HEK293T (cell line): ENCODE results near the gene NMUR1.

Source experiments
- CTCF ChIA-PET: fragments of 350-600 bp; formaldehyde crosslinking; extraction: SDS; loops from one replicate; lab custom pipeline; 2021; ENCODE audit warnings: antibody characterized with exemption, inconsistent platforms; lab: Yijun Ruan, JAX
- POLR2A ChIA-PET: fragments of 350-600 bp; formaldehyde crosslinking; extraction: SDS; loops from one replicate; lab custom pipeline; 2020; ENCODE audit warnings: antibody characterized with exemption, inconsistent platforms; lab: Yijun Ruan, JAX
- DNase-seq: peaks from one replicate; pipeline ENCODE4 v3.0.0; 2012; ENCODE audit warnings: mixed read lengths; ENCODE audit errors: extremely low spot score
- ARNT ChIP-seq: fragments of 450-650 bp; IDR thresholded peaks from 2 replicates; pipeline ENCODE4 v1.6.1; 2017; ENCODE audit warnings: mild to moderate bottlenecking
- CTBP1 ChIP-seq: fragments of 450-650 bp; IDR thresholded peaks from 2 replicates; pipeline ENCODE4 v1.6.1; 2016; ENCODE audit warnings: borderline replicate concordance
- ELF4 ChIP-seq: fragments of 450-650 bp; IDR thresholded peaks from 2 replicates; pipeline ENCODE4 v1.6.1; 2017; ENCODE audit warnings: antibody characterized with exemption
- FOXA1 ChIP-seq: fragments of 450-650 bp; IDR thresholded peaks from 2 replicates; pipeline ENCODE4 v1.6.1; 2016; ENCODE audit warnings: mild to moderate bottlenecking
- FOXK2 ChIP-seq: fragments of 450-650 bp; IDR thresholded peaks from 2 replicates; pipeline ENCODE4 v1.6.1; 2016; ENCODE audit warnings: mild to moderate bottlenecking
- FOXM1 ChIP-seq: fragments of 450-650 bp; IDR thresholded peaks from 2 replicates; pipeline ENCODE4 v1.6.1; 2017; ENCODE audit warnings: mild to moderate bottlenecking, borderline replicate concordance
- HDGF ChIP-seq: fragments of 450-650 bp; IDR thresholded peaks from 2 replicates; pipeline ENCODE4 v1.6.1; 2017; ENCODE audit warnings: antibody characterized with exemption, borderline replicate concordance
- L3MBTL2 ChIP-seq: fragments of 450-650 bp; conservative IDR thresholded peaks from 2 replicates; pipeline ENCODE4 v1.6.1; 2016; ENCODE audit warnings: mild to moderate bottlenecking
- LEF1 ChIP-seq: fragments of 450-650 bp; IDR thresholded peaks from 2 replicates; pipeline ENCODE4 v1.6.1; 2017; ENCODE audit warnings: mild to moderate bottlenecking, borderline replicate concordance
- NFRKB ChIP-seq: fragments of 450-650 bp; IDR thresholded peaks from 2 replicates; pipeline ENCODE4 v1.6.1; 2016; ENCODE audit warnings: mild to moderate bottlenecking, moderate library complexity
- SP1 ChIP-seq: fragments of 450-650 bp; IDR thresholded peaks from 2 replicates; pipeline ENCODE4 v1.6.1; 2017
- SUZ12 ChIP-seq: fragments of 450-650 bp; IDR thresholded peaks from 2 replicates; pipeline ENCODE4 v1.6.1; 2016; ENCODE audit warnings: mild to moderate bottlenecking
- TARDBP ChIP-seq: fragments of 450-650 bp; IDR thresholded peaks from 2 replicates; pipeline ENCODE4 v1.6.1; 2016
- ZNF384 ChIP-seq: fragments of 450-650 bp; IDR thresholded peaks from 2 replicates; pipeline ENCODE4 v1.6.1; 2016
- TF ChIP-seq, protein P1 (sequence below): fragments of 450-650 bp; IDR thresholded peaks from 2 replicates; pipeline ENCODE4 v1.6.1; 2016

The NMUR1 gene

DNA sequence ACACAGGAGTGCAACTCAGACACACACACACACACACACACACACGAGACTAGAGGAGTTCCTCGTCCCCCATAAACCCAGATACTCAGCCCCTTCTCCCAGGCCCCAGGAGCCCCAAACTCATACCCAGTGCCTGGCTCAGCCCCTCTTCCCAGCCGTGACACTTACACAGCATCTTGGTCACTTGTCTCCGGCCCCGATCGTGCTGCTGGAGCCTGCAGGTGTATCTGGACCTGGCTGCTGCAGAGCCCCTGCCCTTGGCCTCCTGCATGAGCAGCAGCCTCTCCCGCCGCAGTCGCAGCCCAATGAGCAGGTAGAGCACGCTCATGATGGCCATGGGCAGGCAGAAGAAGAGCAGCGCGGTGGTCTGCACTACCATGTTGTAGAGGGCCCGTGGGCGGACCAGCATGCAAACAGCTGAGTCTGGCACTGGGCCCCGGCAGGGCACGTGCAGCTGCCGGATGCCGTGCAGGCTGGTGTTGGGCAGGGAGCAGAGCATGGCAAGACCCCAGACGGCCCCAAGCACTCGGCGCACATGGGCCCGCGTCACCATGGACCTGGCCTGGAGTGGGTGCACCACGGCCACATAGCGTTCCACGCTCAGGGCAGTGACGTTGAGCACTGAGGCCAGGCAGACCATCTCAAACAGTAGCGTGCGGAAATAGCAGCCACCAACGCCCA is 2.1 kb downstream of the NMUR1 start:
- no peak for DNase-seq
- TF ChIP-seq, protein P1, sequence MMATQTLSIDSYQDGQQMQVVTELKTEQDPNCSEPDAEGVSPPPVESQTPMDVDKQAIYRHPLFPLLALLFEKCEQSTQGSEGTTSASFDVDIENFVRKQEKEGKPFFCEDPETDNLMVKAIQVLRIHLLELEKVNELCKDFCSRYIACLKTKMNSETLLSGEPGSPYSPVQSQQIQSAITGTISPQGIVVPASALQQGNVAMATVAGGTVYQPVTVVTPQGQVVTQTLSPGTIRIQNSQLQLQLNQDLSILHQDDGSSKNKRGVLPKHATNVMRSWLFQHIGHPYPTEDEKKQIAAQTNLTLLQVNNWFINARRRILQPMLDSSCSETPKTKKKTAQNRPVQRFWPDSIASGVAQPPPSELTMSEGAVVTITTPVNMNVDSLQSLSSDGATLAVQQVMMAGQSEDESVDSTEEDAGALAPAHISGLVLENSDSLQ = no peak
- POLR2A ChIA-PET = no interaction called here
- CTCF ChIA-PET = interaction anchor here (1.3 kb wide), 1 partner anchor 35 kb away, joined by 3 read pairs; no protein-coding TSS in a partner anchor

DNA sequence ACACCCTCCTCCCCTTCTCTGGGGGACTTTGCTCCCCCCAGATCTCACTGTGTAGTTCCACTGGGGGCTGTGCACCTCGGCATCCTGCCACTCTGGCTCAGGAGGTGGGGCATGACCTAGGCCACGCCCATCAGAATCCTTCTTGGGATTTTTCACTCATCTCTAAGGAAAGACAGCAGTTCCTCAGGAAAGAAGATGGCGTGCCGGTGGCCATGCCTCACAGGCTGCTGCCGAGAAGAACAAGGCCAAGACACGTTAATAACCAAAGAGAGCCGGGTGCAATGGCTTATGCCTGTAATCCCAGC is 3.2 kb downstream of the NMUR1 start:
- CTCF ChIA-PET = interaction anchor here (1.0 kb wide), 1 partner anchor 36 kb away, joined by 3 read pairs; no protein-coding TSS in a partner anchor
- TF ChIP-seq NFRKB = no peak
- no peak for TF ChIP-seq SUZ12
- TF ChIP-seq ARNT = no peak
- no peak for TF ChIP-seq ZNF384
- no peak for TF ChIP-seq CTBP1
- no peak for TF ChIP-seq FOXK2
- no peak for TF ChIP-seq FOXA1
- TF ChIP-seq, protein P1 = no peak
- no peak for TF ChIP-seq TARDBP
- TF ChIP-seq ELF4 = no peak
- POLR2A ChIA-PET = interaction anchor here (2.0 kb wide), 1 partner anchor 63 kb away, joined by 5 read pairs; the partner anchor contains the start of gene NCL
- DNase-seq = no peak

DNA sequence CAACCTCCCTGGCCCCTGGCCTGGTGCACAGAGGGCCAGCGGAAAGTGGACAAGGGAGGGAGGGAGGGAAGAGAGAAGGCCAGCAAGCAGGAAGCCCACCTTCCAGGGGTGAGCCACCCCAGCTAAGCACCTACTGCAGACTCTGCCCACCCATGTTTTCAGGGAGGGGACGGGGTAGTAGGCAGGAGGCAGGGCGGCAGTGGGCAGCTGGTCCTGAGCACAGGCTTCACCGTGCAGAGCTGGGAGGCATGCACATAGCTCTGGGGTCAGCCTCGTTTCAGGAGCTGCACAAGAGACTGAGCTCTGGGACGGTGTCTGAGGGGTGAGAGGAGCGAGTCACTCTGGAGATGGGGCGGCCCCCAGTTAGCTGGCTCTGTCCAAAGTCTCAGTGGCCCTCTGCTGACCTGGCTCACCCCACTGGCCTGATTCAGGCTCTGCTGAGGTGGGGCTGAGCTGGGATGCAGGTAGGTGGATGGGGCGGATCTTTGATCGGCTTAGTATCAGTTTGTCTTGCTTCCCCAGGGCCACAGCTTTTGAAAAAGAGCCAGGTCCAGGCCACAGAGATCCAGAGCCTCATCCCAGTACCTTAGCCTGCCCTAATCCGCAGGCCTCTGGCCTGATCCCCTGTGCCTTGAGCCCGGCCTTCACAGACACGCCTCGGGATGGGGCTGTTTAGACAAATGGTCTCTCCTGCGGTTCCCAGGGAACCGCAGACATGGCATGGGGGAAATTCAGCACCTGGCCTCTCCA is 3.7 kb downstream of the NMUR1 start:
- POLR2A ChIA-PET = interaction anchor here (0.7 to 2.0 kb wide), 2 partner anchors 12 to 62 kb away, joined by 3 to 5 read pairs; partner anchors contain the start of gene NCL
- TF ChIP-seq, protein P1 = no peak
- TF ChIP-seq CTBP1 = no peak
- no peak for TF ChIP-seq ARNT
- no peak for TF ChIP-seq FOXA1
- TF ChIP-seq SP1 = no peak
- TF ChIP-seq FOXM1 = no peak
- TF ChIP-seq SUZ12 = no peak
- no peak for TF ChIP-seq ZNF384
- no peak for TF ChIP-seq FOXK2
- TF ChIP-seq NFRKB = no peak
- no peak for TF ChIP-seq LEF1
- TF ChIP-seq TARDBP = no peak
- TF ChIP-seq HDGF = no peak
- TF ChIP-seq L3MBTL2 = no peak
- CTCF ChIA-PET = interaction anchor here (1.0 to 1.3 kb wide), 3 partner anchors 9 to 75 kb away, joined by 3 to 5 read pairs (median 3); no protein-coding TSS in a partner anchor
- no peak for DNase-seq

DNA sequence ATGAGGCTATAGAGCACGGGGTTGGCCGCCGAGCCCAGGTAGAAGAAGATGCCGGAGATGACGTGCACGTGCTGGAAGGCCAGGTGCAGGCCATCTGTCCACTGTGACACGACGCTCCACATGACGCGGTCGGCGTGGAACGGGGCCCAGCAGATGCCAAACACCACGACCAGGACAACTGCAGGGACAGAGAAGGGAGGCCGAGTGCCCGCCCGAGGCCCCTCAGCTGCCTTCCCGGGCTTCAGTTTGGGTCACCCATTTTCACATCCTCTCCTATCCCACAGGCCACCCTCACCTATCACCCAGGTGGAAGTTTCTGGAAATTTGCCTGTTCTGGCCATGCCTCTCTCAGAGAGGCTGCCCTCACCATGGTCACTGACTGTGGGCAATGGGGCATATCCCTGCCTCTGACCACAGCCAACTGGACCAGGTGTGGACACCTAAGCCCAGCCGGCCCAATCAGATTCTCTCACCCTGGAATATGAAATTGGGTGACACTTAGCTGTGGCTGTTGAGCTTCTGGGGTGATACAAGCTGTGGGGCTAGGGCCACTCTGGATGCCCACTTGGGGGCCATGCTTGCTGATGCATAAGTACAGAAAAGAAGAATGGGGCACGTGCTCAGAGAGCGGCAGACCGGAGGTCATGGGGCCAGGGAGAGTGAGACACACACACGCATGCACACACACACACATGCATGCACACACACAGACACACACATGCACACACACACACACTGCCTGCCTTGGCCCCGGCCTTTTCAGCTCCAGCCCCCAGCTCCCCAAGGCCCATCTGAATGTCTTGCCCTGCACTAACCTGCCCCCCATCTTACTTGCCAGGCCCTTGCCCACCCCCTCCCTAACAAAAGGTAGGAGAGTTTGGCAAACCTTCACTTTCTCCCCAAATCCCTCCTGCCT is 4.7 kb downstream of the NMUR1 start:
- POLR2A ChIA-PET = interaction anchor here (0.7 to 2.0 kb wide), 2 partner anchors 11 to 61 kb away, joined by 3 to 5 read pairs; partner anchors contain the start of gene NCL
- no peak for TF ChIP-seq FOXK2
- no peak for TF ChIP-seq SUZ12
- TF ChIP-seq HDGF = no peak
- TF ChIP-seq ELF4 = no peak
- TF ChIP-seq LEF1 = no peak
- TF ChIP-seq L3MBTL2 = no peak
- TF ChIP-seq, protein P1 = no peak
- CTCF ChIA-PET = interaction anchor here (1.0 to 1.3 kb wide), 3 partner anchors 8 to 76 kb away, joined by 3 to 5 read pairs (median 3); no protein-coding TSS in a partner anchor

DNA sequence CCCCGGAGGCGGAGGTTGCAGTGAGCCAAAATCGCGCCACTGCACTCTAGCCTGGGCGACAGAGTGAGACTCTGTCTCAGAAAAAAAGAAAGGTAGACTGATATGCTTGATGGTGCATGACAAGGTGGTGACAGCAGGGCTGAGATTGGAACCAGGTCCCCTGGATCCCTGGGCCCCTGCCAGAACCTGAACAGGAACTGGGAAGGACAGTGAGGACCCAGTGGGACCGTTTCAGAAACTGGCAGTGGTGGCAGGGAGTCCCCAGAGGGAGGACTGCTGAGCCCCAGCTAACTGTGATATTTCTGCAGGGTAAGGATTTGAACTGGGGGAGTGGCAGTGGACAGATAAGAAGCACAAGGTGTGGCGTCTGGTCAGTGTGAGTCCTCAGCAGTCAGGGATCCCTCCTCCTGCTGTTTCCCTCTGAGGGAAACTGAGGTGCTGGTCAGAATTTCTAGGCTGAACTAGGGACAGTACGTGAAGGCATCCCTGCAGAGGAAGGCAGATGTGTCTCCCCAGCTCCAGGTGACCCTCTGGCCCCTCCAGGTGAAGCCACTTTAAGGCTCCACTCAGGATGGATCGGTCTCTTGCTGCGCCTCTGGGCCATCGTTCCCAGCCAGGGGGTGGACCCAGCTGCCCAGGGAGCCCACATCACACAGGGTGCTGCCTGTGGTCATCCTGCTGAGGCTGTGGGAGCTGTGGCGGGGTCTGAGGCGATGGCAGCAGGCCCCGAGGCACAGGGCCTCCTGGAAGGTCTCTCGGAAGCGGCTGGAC is 5.6 kb downstream of the NMUR1 start:
- TF ChIP-seq ZNF384 (no peak), SUZ12 (no peak), LEF1 (no peak), NFRKB (no peak), SP1 (no peak), FOXM1 (no peak), ARNT (no peak), FOXK2 (no peak), ELF4 (no peak), TARDBP (no peak), CTBP1 (no peak)
- TF ChIP-seq, protein P1 = no peak

More for the DNA sequence above, 4.7 kb downstream of the NMUR1 start:
- DNase-seq = no peak

More for the DNA sequence above, 5.6 kb downstream of the NMUR1 start:
- ChIA-PET CTCF (no interaction called here), POLR2A (no interaction called here)
- no peak for DNase-seq
